ENCODE measurements around the gene FUS.

DNA sequence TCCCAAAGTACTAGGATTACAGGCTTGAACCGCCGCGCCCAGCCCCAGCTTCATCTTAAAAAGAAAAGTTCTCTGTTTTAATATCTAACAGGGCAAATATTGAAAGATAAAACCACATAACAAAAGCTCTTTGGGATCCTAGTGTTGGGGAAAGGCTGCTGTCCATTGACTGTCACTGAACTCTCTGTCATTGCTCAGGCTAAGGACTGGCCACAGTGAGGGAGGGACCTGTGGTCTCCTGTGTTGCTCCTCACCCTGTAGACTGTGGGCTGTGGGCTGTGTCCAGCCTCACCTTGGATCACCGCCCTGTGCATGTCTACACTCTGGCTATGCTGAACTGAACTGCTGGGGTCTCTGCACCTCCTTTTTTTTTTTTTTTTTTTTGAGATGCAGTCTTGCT is 48.3 kb downstream of the FUS start:
- TF ChIP-seq SIN3A (IDR thresholded peaks at IDR 0.05; ENCODE audit: low read depth) (no peak), MAX (IDR thresholded peaks at IDR 0.05) (no peak), CTCF (IDR thresholded peaks at IDR 0.05 in 2 of 3, conservative IDR thresholded peaks at IDR 0.05 in 1 of 3; ENCODE audit: borderline replicate concordance in 1 of 3, insufficient read depth in 1 of 3, low read depth in 2 of 3, low read length in 2 of 3) (no peak), REST (IDR thresholded peaks at IDR 0.05; ENCODE audit: low read depth) (no peak), POLR2A (IDR thresholded peaks at IDR 0.05; ENCODE audit: borderline replicate concordance, extremely low read depth, insufficient read depth, insufficient read length) (no peak), ATF3 (IDR thresholded peaks at IDR 0.05) (no peak), EZH2 (IDR thresholded peaks at IDR 0.05) (no peak), POLR2AphosphoS5 (IDR thresholded peaks at IDR 0.05; ENCODE audit: low read depth, low read length) (no peak), YY1 (IDR thresholded peaks at IDR 0.05; ENCODE audit: extremely low read depth, insufficient replicate concordance, low read depth, low read length) (no peak), EZH2phosphoT487 (IDR thresholded peaks at IDR 0.05; ENCODE audit: borderline replicate concordance) (no peak), SP1 (IDR thresholded peaks at IDR 0.05; ENCODE audit: low read depth) (no peak), CBX3 (IDR thresholded peaks at IDR 0.05; ENCODE audit: low read depth) (no peak)
